Skeletal muscle cell (primary cell): Measurements from ENCODE around the gene BCL11A.

Source experiments
- DNase-seq: peaks from one replicate; pipeline ENCODE4 v3.0.0-alpha.2; 2010; ENCODE audit warnings: low read depth
- H3K4me3 ChIP-seq: 2 replicates; pipeline ENCODE4 v1.5.1; 2011; ENCODE audit warnings: low read depth, mild to moderate bottlenecking, control low read depth, low read length, moderate library complexity

BCL11A gene

DNA sequence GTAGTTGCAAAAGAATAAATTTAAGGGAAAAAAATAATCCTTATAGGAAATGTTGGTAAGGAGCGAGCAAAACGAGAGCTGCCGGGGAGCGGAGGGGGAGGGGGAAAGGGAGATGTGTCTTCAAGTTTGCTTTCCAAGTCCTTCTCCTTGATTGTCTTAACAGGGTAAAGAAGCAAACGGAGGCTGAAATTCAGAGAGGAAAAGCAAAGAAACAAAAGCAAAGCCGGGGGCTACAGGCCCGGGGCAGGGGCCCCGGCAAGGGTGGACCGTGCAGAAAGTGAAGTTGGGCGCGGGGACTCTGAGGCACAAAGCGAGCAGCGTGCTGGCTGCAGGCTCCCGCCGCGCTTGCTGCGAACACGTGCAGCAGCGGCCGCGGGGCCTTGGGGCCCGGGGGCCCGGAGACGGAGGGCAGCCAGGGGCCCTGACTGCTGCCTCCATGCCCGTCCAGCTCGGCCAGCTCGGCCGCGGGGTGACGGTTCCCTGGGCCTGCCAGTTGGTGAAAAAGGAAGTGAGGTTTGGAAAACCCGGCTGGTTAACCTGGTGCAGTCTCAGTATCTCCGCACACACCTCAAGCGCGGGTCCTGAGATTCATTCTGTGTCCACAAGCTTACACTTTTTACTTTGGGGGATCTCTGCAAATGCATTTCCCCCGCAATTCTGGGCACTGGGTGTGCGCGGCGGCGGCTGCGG is 4.1 kb downstream of the BCL11A start:
- peak overlapping the region; percentile 69 for H3K4me3 ChIP-seq
- DNase-seq = no peak

DNA sequence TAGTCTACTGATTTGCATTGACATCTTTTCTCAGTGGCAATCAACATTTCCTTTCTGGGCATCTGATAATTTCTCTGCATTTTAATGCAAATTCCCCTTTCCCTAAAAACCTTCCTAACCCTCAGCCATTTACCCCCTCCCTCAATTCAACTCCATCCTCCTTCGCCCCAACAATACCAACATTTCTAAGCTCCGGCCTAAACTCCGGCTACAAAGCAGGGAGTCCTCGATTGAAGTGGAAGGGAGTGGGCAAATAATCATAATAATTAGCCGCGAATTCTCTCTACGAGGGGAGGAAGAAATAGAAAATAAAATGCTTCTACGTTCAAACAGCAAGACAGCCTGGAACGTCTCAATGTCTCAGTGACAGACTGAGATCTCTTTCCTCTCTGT is 4.6 kb downstream of the BCL11A start:
- H3K4me3 ChIP-seq = peak overlapping the region; percentile 69
- DNase-seq = no peak

DNA sequence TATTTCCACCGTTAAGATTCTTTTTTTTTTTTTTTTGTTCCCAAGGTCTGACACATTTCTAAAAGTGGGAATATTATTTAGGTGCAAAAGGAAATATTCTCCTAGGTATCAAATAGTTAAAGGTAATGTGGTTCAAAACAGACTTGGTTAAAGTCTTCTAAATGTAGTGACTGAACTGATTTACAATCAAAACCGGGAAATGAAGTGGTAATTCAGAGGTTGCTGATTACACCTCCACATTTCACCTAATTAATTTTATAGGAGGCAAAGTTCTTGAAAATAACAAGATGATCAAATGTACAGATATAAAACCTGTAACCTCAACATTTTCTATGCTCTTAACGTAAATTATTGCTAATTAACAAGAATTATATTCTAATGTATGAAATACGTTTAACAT is 5.1 kb downstream of the BCL11A start:
- no peak for DNase-seq
- H3K4me3 ChIP-seq = no peak overlapping the region

DNA sequence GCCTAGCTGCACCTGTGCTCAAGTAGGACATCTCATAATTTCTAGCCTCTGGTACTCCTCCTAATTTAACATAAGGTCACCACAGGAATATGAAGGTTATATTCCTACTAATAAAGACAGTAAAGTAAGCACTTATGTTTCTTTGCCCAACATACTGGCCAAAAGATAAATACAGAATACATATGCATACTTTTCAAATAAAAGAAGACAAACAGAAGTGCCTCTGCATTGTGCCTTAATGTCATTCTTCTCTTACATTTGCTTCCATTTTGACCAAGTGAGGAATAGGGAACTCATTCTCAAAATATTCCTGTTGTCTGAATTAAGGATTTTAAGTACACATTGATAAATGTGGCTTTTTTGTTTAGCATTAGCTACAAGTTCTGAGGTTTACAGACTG is 5.6 kb downstream of the BCL11A start:
- no peak for DNase-seq
- no peak overlapping the region for H3K4me3 ChIP-seq

DNA sequence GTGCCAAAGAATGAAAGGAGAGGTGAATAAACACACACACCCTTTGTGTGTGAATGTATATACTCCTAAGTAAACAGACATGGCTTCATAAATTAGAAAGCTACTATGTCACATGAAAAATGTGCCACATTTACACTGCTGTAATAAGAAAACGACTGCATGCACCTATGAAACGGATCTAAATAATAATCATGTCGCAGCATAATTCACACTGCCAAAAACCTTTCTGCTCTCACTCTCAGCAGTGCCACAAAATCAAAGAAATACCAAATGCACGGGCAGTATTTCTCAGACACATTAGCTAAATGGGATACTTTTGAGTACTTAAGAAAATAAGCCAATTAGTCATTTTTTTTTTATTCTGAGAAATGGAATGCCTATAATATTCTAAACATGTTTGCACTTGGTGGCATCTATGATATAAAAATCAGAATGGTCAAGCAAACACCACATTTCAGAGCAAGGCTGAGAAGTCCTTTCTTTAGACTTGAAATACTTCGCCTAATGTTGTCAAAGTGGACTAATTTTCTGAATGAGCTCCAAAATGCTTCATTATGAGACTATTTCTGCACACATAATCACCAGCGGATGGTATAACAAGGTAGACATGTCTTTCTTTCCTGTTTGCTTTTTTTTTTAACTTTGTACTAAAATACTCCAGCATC is 6.6 kb downstream of the BCL11A start:
- H3K4me3 ChIP-seq = no peak overlapping the region
- no peak for DNase-seq

DNA sequence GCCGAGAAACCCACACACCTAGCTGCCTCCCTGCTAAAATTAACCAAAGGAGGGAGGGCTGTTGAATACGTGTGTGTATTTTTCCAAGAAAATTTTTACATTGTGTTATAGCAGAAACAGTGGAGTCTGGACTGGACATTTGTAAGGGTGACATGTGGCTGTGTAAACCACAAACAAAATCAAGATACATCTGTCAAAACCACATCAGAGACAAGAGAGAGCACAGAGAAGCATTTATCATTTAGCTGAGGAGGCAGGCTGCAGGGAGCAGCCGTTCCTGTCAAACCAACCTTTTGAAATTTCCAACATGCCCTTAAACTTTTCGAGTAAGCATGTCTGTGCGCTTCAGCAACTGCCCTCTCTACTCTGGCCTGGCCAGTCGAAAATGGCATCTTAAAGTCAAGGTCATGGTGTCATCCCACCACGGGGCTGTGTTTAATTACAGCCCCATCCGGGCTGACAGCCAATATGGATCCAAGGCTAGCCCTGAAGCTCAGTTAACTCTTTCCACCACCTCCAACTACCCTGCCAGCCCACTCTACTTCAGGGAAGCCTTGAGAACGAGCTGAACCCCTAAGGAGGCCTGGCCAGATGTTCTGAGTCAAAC is 8.4 kb downstream of the BCL11A start:
- DNase-seq = no peak

DNA sequence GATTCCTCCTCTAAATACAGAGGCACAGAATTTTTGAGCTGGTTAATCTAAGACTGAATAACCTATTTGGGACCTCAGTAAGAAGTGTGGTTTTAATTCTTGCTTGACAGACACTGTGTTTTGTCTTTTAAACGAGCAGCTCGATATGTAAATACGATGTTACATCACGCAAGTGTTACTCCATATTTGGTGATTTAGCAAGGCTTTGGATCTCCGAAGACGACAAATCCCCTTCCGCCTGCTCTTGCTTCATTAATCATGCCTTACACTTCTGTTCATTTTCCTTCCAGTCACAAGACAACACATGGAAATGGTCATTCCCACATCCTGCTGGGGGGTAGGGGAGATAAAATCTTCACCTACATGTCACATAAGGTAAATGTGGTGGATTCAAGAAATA is 9.4 kb downstream of the BCL11A start:
- DNase-seq = no peak
- no peak overlapping the region for H3K4me3 ChIP-seq

More for the DNA sequence above, 8.4 kb downstream of the BCL11A start:
- no peak overlapping the region for H3K4me3 ChIP-seq

DNA sequence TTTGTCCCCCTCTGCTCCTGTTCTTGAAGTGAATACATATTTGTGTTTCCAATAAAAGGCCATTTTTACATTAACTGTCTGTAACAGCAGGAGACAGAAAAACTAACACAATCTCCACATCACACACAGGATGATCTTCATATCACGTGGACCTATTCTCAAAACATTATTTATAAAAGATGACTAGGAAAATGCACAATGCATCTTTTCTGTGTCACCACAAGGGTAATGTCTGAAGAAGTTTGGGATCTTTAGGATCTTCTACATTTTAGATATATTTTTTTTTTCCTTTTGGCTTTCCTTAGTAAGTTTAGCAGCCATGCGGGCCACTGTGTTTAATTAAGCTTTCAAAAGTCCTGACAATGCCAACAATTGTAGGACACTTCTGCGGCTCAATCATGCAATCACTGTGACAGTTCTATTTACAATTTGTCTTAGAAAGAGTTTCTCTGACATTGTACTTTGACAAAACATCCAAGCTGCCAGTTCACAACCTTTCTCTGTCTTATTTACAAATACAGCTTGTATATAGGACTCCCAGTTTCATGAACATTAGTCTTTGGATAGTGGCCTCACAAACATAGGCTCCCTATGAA is 12.3 kb downstream of the BCL11A start:
- no peak for DNase-seq
- H3K4me3 ChIP-seq = no peak overlapping the region

DNA sequence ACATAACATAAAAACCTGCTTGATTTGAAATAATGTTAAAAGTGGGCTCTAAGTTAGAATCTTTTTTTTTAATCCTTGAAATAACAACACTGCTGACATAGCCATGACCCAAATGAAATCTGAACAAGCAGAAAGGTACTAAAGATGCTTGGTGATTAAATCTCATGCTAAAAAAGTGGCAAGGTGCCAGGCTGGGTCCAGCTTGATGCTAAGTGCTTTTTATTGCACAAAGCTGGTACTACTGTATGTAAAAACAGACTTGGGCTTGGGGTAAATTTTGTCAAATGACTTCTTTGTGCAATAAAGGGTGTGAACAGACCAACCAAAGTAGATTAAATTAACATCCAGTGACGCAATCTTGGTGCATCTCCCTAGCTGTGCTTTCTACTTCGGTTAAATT is 13.4 kb downstream of the BCL11A start:
- no peak for DNase-seq
- H3K4me3 ChIP-seq = no peak overlapping the region

DNA sequence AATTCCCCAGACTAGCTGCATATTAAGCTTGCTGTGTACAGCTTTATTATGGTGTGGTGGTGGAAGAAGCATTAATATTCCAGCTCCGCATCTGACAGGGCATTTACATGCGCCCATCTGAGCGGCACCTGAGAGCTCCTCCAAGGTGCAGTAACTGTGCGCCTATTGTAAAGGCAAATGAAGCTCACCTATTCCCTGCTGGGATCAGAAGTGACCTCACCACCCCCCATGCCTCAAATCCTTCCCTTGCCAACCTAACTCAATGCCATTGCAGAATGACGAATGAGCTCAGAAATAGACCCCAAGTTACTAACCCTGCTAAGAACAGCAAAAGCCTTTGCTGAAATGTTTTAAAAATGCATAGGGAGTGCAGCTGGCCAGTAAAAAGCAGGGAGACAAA is 14.3 kb downstream of the BCL11A start:
- no peak overlapping the region for H3K4me3 ChIP-seq
- DNase-seq = no peak

DNA sequence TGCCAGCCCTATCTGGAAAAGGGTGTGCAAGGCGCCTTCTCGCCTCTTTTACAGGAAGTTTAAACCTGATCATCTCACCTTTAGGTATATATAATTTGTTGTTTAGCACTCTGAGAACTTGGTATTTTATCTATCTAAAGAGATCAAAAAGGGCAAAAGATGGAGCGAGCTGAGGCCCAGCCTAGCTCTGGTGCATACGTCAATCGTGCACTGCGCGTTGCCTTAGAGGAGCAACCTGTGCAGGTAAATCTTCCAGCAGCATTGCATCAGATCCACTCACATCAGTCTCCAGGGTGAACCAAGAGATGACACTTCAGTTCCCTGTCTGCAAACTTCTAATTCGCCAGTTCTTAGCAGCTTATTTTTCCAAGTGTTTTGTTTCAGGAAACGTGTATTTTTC is 15.4 kb downstream of the BCL11A start:
- no peak for DNase-seq
- no peak overlapping the region for H3K4me3 ChIP-seq

DNA sequence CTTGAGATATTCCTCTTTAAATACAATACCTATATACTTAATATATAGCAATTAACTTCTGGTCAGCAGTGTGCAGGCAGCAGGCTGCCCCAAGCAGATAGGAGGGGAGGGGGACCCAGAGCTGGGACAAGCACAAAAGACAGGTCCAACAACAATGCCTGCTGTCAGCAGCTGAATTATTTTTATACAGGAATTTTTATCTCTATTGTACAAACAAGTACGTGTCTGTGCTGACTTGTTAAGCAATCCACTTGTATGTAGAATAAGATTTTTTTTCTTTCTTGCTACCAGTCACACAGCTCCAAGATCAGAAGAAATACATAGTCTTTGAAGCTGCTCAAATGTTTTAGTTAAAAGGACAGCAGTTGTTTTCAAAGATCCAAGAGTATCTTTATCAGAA is 16.7 kb downstream of the BCL11A start:
- H3K4me3 ChIP-seq = no peak overlapping the region
- DNase-seq = no peak

DNA sequence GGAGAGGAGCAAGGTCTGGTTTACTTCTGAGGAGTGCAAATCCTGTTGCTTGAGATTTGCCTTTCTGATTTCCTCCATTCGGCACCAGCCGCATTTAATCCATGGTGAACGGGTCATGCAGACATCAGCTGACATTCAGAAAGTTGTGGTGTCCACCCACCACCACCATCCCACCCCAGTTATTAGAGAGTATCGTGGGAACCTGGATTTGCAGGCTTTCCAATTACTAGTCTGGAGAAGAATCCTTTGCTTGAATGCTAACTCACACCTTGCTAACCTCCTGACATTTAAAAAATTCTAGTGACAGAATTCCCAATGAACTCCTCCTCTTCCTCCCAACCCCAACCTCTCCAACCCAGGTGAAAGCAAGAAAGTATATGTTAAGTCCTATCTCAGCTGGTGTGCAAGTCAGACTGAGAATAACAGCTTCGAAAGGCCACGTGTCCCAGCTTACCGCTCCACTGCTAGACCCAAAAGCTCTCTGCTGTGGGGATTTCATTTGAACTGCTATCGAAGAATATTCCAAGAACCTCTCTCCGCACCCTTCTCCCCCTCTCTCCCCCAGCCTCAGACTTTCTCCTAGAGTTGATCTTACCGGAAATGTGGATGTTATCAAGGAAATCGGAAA is 17.7 kb downstream of the BCL11A start:
- no peak overlapping the region for H3K4me3 ChIP-seq
- no peak for DNase-seq

DNA sequence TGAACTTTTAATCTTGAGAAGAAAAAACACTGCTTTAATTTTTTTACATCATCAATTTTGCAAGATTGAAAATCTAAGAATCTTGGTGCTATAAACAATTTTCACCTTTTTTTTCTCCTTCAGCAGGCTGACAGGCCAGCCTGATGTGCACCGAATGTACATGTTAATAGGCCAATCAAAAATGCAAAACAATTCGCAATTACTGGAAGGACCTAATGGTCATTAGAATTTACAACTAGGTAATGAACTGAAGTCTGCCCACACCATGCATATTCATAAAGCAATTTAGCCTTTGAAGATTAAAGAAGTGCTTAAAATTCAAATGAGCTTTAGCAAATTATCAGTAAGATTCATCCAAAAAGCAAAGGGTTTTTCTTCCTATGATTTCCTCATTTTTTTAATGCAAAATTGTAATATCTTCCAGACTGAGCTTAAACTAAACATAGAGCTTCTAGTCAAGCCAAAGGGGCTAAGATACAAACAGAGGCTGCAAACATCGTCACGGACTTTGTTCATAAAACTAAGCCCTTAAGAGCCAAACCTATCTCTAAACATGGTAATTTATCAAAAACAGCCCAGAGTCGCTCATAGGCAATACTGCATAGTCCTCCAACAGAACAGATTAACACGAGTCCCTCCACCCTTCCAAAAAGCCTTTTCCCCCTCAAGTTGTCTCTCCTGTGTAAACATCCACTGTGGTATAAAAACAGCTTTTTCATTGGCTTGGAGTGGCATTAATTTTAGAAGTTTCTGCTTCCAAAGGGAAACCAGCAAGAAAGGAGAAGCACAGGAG is 18.4 kb downstream of the BCL11A start:
- H3K4me3 ChIP-seq = no peak overlapping the region
- no peak for DNase-seq

DNA sequence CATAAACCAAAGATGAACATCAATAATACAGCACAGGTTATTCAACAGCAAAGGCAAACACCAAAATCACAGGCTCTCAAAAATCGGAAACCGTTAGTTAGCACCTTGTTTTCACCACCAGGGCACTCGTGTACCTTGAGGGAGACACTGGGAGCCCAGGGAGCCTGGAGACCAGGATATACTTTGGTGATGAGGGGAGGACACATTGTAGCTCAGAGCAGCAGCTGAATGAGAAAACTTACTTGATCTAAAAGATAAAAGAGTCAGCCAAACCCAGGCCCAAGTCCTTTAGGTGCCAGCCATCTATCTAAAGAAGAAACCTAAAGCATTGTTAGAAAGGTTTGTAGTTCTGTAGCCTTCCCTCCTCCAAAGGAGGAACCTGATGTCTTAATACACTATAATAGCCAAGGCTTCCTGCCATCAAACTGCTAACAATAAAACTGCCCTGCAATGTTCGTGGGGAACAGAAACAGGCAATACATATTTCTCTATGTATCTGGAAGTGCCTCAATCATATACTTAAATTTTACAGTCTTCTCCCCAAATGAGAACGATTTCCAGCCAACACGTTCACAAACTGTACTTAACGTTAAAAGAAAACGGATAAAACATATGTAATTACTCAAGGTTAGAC is 19.3 kb downstream of the BCL11A start:
- no peak overlapping the region for H3K4me3 ChIP-seq
- DNase-seq = no peak

DNA sequence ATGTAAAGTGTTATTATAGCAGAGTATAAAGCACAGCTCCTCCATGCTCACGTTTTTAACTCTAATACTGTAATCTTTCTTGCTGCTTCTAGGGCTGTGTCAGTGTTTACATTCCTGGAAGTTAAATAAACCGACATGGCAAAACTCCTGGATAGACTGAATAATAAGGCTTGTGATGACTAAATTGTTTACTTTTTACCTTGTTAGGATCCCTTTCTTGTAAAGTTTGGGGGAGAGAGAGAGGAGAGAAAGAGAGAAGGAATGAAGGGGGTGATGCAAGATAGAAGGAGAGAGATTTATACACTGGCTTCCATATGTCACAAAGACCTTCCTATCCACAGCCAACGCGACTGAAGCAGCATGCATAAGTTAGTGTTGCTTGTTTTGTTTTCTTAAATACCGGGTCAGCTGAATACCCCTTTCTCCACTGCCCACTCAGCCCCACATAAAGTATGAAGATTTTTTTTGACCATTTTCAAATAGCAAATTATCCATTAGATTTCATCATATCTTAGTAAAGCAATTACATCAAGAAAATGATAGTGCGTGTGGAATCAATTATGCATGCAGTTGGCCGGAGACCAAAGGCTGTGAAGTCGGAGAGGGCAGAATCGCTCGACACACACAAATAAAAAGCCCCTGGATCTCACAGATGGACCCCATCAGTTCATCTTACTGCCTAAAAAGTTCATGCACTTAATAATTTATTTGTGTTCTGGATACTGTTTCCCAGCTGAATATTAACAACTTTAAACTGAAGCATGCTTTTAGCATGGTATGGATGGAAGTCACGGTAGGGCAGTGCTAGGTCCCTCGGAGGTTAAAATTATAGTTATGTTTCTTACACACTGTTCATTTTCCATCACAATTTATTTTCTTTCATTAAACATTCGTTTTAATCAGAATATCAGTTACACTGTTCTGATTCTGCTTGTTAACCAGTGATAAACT is 20.1 kb downstream of the BCL11A start:
- no peak overlapping the region for H3K4me3 ChIP-seq
- DNase-seq = no peak

DNA sequence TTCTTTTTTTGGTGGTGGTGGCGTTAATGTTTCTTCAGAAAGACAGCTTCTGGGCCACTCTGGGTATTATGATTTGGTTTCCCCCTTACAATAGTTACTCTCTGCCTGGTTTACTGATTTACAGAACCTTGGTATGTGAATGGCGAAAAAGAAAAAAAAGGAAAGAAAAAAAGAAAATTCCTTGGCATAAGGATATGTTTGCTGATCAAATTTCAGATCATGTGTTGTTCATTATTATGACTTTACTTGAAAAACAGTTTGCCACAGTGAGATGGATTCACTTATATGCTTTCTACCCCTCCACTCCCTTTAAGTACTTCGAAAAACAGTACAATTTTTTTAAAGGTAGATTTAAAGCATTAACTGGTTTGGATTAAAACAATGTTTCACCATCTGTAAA is 21.0 kb downstream of the BCL11A start:
- no peak for DNase-seq
- H3K4me3 ChIP-seq = no peak overlapping the region

DNA sequence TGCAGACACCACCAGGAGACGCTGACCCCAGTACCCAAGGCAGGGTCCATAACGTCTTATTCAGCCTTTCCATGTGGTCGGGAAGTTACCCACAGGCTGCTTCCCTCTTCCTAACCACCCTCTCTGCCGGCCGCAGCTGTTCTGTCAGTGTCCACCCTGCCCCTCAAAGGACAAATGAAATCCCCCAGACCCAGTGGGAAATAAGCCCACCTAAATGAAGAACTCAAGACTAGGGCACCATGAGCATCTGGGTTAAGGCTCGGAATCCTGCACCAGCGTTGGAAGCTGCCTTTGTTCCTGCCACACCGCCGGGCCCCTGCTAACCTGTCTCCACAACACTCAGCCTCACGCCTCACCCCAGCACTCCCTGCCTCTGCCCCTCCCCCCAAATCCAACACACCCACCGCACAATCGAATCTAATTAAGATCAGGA is 21.7 kb downstream of the BCL11A start:
- no peak for DNase-seq
- no peak overlapping the region for H3K4me3 ChIP-seq
